ENCODE measurements around the gene ZFAND5.

GRCh38 chr9:72384710-72385485 is 19.9 kb upstream of the ZFAND5 start:
- TF ChIP-seq POLR2A (IDR thresholded peaks at IDR 0.05) (no peak), CTCF (IDR thresholded peaks at IDR 0.05) (no peak), POLR2AphosphoS5 (IDR thresholded peaks at IDR 0.05) (no peak)
